ENCODE data around the gene SFXN5.

Gene SFXN5

DNA sequence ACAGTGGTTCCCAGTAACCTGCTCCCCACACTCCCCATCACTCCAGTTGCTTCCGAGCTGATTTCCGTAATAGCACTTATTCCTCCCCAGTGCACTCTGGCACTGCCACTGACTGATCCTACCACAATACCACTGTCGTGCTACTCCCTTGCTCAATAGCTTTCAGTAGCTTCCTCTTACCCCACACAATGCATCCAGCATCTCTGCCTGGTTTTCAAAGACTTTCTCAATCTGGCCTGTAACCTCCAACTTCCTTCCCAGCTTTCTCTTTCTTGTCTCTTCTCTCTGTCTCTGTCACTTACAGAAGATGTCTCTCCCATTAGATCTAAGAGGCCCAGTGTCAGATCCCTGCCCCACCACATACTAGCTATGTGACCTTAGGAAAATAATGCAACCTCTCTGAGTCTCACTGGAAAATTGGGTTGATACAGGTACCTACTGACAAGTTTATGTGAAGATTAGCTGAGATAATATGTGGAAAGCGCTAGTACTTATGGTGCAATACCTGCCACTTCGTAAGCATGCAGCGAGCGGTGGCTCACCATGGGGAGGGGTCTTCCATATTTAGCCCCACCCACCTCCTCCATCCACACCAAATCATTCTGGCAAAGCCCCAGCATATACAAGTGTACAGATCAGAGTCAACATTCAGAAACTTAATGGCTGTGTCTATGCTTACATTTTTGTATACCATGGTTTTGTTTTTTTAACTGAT lies 36.7 kb downstream of the SFXN5 start:
- CTCF ChIA-PET: interaction anchor here (0.8 to 1.0 kb wide), 3 partner anchors 20 to 142 kb away, joined by 3 read pairs; no protein-coding TSS in a partner anchor
- Histone ChIP-seq H3K27ac (ENCODE audit: extremely low read depth, low read depth, low read length) (no peak overlapping the region), H3K9me3 (ENCODE audit: control insufficient read depth, insufficient read depth, low read depth, low read length) (no peaks in the 10 kb centered on the region), H3K4me3 (ENCODE audit: low read depth, low read length) (no peak overlapping the region), H3K4me1 (ENCODE audit: control insufficient read depth, insufficient read depth, low read length) (no peaks in the 10 kb centered on the region), H3K36me3 (ENCODE audit: control insufficient read depth in 2 of 2, insufficient read depth in 1 of 2, low read length in 2 of 2) (peaks cover 0 to 6% of the 10 kb centered on the region in 2 experiments; a peak in 1 of 3 replicates)
- TF ChIP-seq, protein P1, sequence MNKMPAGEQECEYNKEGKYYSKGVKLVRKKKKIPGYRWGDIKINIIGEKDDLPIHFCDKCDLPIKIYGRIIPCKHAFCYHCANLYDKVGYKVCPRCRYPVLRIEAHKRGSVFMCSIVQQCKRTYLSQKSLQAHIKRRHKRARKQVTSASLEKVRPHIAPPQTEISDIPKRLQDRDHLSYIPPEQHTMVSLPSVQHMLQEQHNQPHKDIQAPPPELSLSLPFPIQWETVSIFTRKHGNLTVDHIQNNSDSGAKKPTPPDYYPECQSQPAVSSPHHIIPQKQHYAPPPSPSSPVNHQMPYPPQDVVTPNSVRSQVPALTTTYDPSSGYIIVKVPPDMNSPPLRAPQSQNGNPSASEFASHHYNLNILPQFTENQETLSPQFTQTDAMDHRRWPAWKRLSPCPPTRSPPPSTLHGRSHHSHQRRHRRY (tag by site-specific recombination; IDR thresholded peaks at IDR 0.05): no peak
- no peak for TF ChIP-seq ZNF214 (tag by site-specific recombination; IDR thresholded peaks at IDR 0.05; ENCODE audit: borderline replicate concordance)
- no peak for TF ChIP-seq ZNF2 (tag by site-specific recombination; IDR thresholded peaks at IDR 0.05)
- TF ChIP-seq, protein P2, sequence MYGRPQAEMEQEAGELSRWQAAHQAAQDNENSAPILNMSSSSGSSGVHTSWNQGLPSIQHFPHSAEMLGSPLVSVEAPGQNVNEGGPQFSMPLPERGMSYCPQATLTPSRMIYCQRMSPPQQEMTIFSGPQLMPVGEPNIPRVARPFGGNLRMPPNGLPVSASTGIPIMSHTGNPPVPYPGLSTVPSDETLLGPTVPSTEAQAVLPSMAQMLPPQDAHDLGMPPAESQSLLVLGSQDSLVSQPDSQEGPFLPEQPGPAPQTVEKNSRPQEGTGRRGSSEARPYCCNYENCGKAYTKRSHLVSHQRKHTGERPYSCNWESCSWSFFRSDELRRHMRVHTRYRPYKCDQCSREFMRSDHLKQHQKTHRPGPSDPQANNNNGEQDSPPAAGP (tag by site-specific recombination; IDR thresholded peaks at IDR 0.05): no peak
- TF ChIP-seq, protein P3, sequence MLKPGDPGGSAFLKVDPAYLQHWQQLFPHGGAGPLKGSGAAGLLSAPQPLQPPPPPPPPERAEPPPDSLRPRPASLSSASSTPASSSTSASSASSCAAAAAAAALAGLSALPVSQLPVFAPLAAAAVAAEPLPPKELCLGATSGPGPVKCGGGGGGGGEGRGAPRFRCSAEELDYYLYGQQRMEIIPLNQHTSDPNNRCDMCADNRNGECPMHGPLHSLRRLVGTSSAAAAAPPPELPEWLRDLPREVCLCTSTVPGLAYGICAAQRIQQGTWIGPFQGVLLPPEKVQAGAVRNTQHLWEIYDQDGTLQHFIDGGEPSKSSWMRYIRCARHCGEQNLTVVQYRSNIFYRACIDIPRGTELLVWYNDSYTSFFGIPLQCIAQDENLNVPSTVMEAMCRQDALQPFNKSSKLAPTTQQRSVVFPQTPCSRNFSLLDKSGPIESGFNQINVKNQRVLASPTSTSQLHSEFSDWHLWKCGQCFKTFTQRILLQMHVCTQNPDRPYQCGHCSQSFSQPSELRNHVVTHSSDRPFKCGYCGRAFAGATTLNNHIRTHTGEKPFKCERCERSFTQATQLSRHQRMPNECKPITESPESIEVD (tag by site-specific recombination; IDR thresholded peaks at IDR 0.05): no peak
- TF ChIP-seq ZNF248 (tag by site-specific recombination; IDR thresholded peaks at IDR 0.05): no peak
- TF ChIP-seq ZNF404 (tag by site-specific recombination; IDR thresholded peaks at IDR 0.05): no peak
- no peak for TF ChIP-seq ZNF600 (tag by site-specific recombination; IDR thresholded peaks at IDR 0.05)
- TF ChIP-seq, protein P4, sequence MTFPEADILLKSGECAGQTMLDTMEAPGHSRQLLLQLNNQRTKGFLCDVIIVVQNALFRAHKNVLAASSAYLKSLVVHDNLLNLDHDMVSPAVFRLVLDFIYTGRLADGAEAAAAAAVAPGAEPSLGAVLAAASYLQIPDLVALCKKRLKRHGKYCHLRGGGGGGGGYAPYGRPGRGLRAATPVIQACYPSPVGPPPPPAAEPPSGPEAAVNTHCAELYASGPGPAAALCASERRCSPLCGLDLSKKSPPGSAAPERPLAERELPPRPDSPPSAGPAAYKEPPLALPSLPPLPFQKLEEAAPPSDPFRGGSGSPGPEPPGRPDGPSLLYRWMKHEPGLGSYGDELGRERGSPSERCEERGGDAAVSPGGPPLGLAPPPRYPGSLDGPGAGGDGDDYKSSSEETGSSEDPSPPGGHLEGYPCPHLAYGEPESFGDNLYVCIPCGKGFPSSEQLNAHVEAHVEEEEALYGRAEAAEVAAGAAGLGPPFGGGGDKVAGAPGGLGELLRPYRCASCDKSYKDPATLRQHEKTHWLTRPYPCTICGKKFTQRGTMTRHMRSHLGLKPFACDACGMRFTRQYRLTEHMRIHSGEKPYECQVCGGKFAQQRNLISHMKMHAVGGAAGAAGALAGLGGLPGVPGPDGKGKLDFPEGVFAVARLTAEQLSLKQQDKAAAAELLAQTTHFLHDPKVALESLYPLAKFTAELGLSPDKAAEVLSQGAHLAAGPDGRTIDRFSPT (tag by site-specific recombination; IDR thresholded peaks at IDR 0.05): no peak
- TF ChIP-seq, protein P5, sequence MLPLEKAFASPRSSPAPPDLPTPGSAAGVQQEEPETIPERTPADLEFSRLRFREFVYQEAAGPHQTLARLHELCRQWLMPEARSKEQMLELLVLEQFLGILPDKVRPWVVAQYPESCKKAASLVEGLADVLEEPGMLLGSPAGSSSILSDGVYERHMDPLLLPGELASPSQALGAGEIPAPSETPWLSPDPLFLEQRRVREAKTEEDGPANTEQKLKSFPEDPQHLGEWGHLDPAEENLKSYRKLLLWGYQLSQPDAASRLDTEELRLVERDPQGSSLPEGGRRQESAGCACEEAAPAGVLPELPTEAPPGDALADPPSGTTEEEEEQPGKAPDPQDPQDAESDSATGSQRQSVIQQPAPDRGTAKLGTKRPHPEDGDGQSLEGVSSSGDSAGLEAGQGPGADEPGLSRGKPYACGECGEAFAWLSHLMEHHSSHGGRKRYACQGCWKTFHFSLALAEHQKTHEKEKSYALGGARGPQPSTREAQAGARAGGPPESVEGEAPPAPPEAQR (tag by site-specific recombination; IDR thresholded peaks at IDR 0.05): no peak
- TF ChIP-seq, protein P6, sequence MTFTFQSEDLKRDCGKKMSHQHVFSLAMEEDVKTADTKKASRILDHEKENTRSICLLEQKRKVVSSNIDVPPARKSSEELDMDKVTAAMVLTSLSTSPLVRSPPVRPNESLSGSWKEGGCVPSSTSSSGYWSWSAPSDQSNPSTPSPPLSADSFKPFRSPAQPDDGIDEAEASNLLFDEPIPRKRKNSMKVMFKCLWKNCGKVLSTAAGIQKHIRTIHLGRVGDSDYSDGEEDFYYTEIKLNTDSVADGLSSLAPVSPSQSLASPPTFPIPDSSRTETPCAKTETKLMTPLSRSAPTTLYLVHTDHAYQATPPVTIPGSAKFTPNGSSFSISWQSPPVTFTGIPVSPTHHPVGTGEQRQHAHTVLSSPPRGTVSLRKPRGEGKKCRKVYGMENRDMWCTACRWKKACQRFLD (tag by site-specific recombination; IDR thresholded peaks at IDR 0.05): no peak
- TF ChIP-seq, protein P7, sequence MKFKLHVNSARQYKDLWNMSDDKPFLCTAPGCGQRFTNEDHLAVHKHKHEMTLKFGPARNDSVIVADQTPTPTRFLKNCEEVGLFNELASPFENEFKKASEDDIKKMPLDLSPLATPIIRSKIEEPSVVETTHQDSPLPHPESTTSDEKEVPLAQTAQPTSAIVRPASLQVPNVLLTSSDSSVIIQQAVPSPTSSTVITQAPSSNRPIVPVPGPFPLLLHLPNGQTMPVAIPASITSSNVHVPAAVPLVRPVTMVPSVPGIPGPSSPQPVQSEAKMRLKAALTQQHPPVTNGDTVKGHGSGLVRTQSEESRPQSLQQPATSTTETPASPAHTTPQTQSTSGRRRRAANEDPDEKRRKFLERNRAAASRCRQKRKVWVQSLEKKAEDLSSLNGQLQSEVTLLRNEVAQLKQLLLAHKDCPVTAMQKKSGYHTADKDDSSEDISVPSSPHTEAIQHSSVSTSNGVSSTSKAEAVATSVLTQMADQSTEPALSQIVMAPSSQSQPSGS (tag by site-specific recombination; IDR thresholded peaks at IDR 0.05; ENCODE audit: low read depth): no peak
- TF ChIP-seq ZNF433 (tag by site-specific recombination; IDR thresholded peaks at IDR 0.05; ENCODE audit: low read depth): no peak
- TF ChIP-seq ZNF555 (tag by site-specific recombination; conservative IDR thresholded peaks at IDR 0.05): no peak
- POLR2A ChIA-PET: no interaction called here

All from HEK293 (cell line).